Osteocyte (in vitro differentiated cells): ENCODE data around the gene OR51F2. TPM values are rescaled to one million over a fixed set of nuclear protein-coding genes. Genes with fewer than 3 reads are reported as not detected.
"Not testable (repeated sequence)": the region's sequence is repeated elsewhere in the genome, so short reads cannot be mapped to it uniquely, and the experiment has no call there.

Source experiments
- DNase-seq: peaks from one replicate; pipeline ENCODE4 v3.0.0; 2021; ENCODE audit warnings: mixed read lengths; ENCODE audit not compliant: unreplicated experiment; ENCODE audit errors: extremely low spot score
- H3K27ac Mint-ChIP-seq: one replicate; pipeline ENCODE4 v1.8.0; 2021; ENCODE audit warnings: mild to moderate bottlenecking, mixed read lengths; ENCODE audit not compliant: unreplicated experiment
- H3K27me3 Mint-ChIP-seq: one replicate; pipeline ENCODE4 v1.8.0; 2021; ENCODE audit warnings: mixed read lengths; ENCODE audit not compliant: unreplicated experiment
- H3K36me3 Mint-ChIP-seq: one replicate; pipeline ENCODE4 v1.8.0; 2021; ENCODE audit warnings: mixed read lengths; ENCODE audit not compliant: unreplicated experiment
- H3K4me1 Mint-ChIP-seq: one replicate; pipeline ENCODE4 v1.8.0; 2021; ENCODE audit warnings: mixed read lengths; ENCODE audit not compliant: unreplicated experiment
- H3K4me3 Mint-ChIP-seq: one replicate; pipeline ENCODE4 v1.8.0; 2021; ENCODE audit warnings: mild to moderate bottlenecking, moderate library complexity, mixed read lengths; ENCODE audit not compliant: unreplicated experiment
- H3K9me3 Mint-ChIP-seq: one replicate; pipeline ENCODE4 v1.8.0; 2021; ENCODE audit warnings: mixed read lengths; ENCODE audit not compliant: unreplicated experiment
- CTCF ChIP-seq: fragments of 200-600 bp; sonication (generic); IDR thresholded peaks from 2 replicates; pipeline ENCODE4 v1.5.0; 2021; ENCODE audit warnings: antibody characterized with exemption, mild to moderate bottlenecking, moderate library complexity
- total RNA-seq: library from RNA; stranded (reverse); gene quantifications from 2 replicates; pipeline ENCODE4 v1.2.1, GENCODE V29; 2021

Gene OR51F2
- total RNA-seq, 1 donor from 2014 or later = not detected

- DNase-seq = no peak
- Mint-ChIP-seq H3K4me1 (no peaks in the 10 kb centered on the region), H3K27me3 (peaks cover 12% of the 10 kb centered on the region), H3K4me3 (no peak overlapping the region), H3K9me3 (no peaks in the 10 kb centered on the region), H3K27ac (no peak overlapping the region), H3K36me3 (no peaks in the 10 kb centered on the region)
- TF ChIP-seq CTCF = no peak
Observed at GRCh38 chr11:4851033-4851432, 29.9 kb downstream of the OR51F2 start.

GRCh38 chr11:4854286-4854685 is 33.2 kb downstream of the OR51F2 start:
- H3K36me3 Mint-ChIP-seq, H3K4me3 Mint-ChIP-seq, DNase-seq, H3K9me3 Mint-ChIP-seq, H3K27ac Mint-ChIP-seq, H3K4me1 Mint-ChIP-seq: not testable (repeated sequence)
- H3K27me3 Mint-ChIP-seq = peaks cover 10% of the 10 kb centered on the region

- peaks cover 6% of the 10 kb centered on the region for H3K9me3 Mint-ChIP-seq
- no peak for DNase-seq
- no peak overlapping the region for H3K27ac Mint-ChIP-seq
- no peaks in the 10 kb centered on the region for H3K4me1 Mint-ChIP-seq
- TF ChIP-seq CTCF = no peak
- no peak overlapping the region for H3K4me3 Mint-ChIP-seq
- H3K36me3 Mint-ChIP-seq = no peaks in the 10 kb centered on the region
- peaks cover 7% of the 10 kb centered on the region for H3K27me3 Mint-ChIP-seq
Observed at GRCh38 chr11:4862447-4863236, 41.5 kb downstream of the OR51F2 start.

GRCh38 chr11:4863876-4864275 is 42.8 kb downstream of the OR51F2 start:
- DNase-seq = no peak
- Mint-ChIP-seq H3K27me3 (peaks cover 3% of the 10 kb centered on the region), H3K4me3 (no peak overlapping the region), H3K27ac (no peak overlapping the region), H3K36me3 (no peaks in the 10 kb centered on the region), H3K4me1 (no peaks in the 10 kb centered on the region), H3K9me3 (peaks cover 6% of the 10 kb centered on the region)
- no peak for TF ChIP-seq CTCF

- H3K9me3 Mint-ChIP-seq = peaks cover 6% of the 10 kb centered on the region
- H3K36me3 Mint-ChIP-seq = no peaks in the 10 kb centered on the region
- DNase-seq = no peak
- no peaks in the 10 kb centered on the region for H3K4me1 Mint-ChIP-seq
- H3K4me3 Mint-ChIP-seq = no peak overlapping the region
- no peak overlapping the region for H3K27ac Mint-ChIP-seq
- no peak for TF ChIP-seq CTCF
- peaks cover 3% of the 10 kb centered on the region for H3K27me3 Mint-ChIP-seq
Observed at GRCh38 chr11:4865855-4866254, 44.7 kb downstream of the OR51F2 start.

Other genes with a start within 250 kb of the OR51F2 start
- not detected in 2 replicates for gene OR52I2, start 239.6 kb upstream of the OR51F2 start, total RNA-seq
- not detected in 2 replicates for gene OR52I1, start 227.3 kb upstream of the OR51F2 start, total RNA-seq
- gene TRIM68, start 213.1 kb upstream of the OR51F2 start, total RNA-seq = 10.7 and 13.8 TPM in 2 replicates
- gene OR51D1, start 183.8 kb upstream of the OR51F2 start, total RNA-seq = not detected in 2 replicates
- gene OR51E1, start 177.3 kb upstream of the OR51F2 start, total RNA-seq = 0.81 and 1.1 TPM in 2 replicates
- gene OR51E2, start 123.5 kb upstream of the OR51F2 start, total RNA-seq = 0.40 and 0.76 TPM in 2 replicates
- not detected in 2 replicates for gene MMP26, start 116.5 kb upstream of the OR51F2 start, total RNA-seq
- not detected in 2 replicates for gene OR51F1, start 51.4 kb upstream of the OR51F2 start, total RNA-seq
- not detected in 2 replicates for gene OR52R1, start 16.9 kb upstream of the OR51F2 start, total RNA-seq
- gene OR51S1, start 27.9 kb downstream of the OR51F2 start, total RNA-seq = not detected in 2 replicates
- gene OR51T1, start 60.6 kb downstream of the OR51F2 start, total RNA-seq = not detected in 2 replicates
- gene OR51A7, start 82.5 kb downstream of the OR51F2 start, total RNA-seq = not detected in 2 replicates
- gene OR51G2, start 98.0 kb downstream of the OR51F2 start, total RNA-seq = not detected in 2 replicates
- not detected in 2 replicates for gene OR51G1, start 103.0 kb downstream of the OR51F2 start, total RNA-seq
- gene OR51A4, start 126.3 kb downstream of the OR51F2 start, total RNA-seq = not detected in 2 replicates
- not detected in 2 replicates for gene OR51A2, start 134.4 kb downstream of the OR51F2 start, total RNA-seq
- not detected in 2 replicates for gene OR51L1, start 173.5 kb downstream of the OR51F2 start, total RNA-seq
- not detected in 2 replicates for gene OR52J3, start 225.2 kb downstream of the OR51F2 start, total RNA-seq
- not detected in 2 replicates for gene OR52E2, start 238.3 kb downstream of the OR51F2 start, total RNA-seq
- gene OR52E1, start 248.3 kb downstream of the OR51F2 start, total RNA-seq = not detected in 2 replicates